Measurements from ENCODE around the gene KCNJ16.

GRCh38 chr17:70173681-70174080 lies 98.7 kb downstream of the KCNJ16 start:
- TF ChIP-seq CTCF (IDR thresholded peaks at IDR 0.05; ENCODE audit: low read depth, low read length) = no peak
- no peak for TF ChIP-seq EZH2phosphoT487 (IDR thresholded peaks at IDR 0.05; ENCODE audit: low read depth)

Data from OCI-LY3 (cell line).